ENCODE results near the gene CRYBA4. TPM values are rescaled to one million over a fixed set of nuclear protein-coding genes. Genes with fewer than 3 reads are reported as not detected.

The CRYBA4 gene
- total and polyA plus RNA-seq, 11 donors: not detected

GRCh38 chr22:26650722-26651421 is 29.1 kb downstream of the CRYBA4 start:
- DNase-seq: no peak
- ATAC-seq: no peak
- Histone ChIP-seq H3K4me1 (peaks cover 0 to 22% (median 0%) of the 10 kb centered on the region in 12 donors), H3K4me3 (no peak overlapping the region), H3K27ac (no peak overlapping the region), H3K27me3 (peaks cover 0 to 52% (median 12%) of the 10 kb centered on the region in 9 donors), H3K36me3 (no peaks in the 10 kb centered on the region), H3K9me3 (no peaks in the 10 kb centered on the region)
- TF ChIP-seq CTCF (IDR thresholded peaks at IDR 0.05) (no peak), POLR2A (IDR thresholded peaks at IDR 0.05) (no peak)
- intact Hi-C loops (cut with DNase I): loop anchor here in 1 of 10 donors (5.0 kb wide), 1 partner anchor 149 kb away; no protein-coding TSS in a partner anchor
- WGBS, 4 donors: 75 to 79% (median 78%) methylated on average over 6 of the region's 6 CpGs

- intact Hi-C loops (cut with DNase I): loop anchor here in 1 of 10 donors (5.0 kb wide), 1 partner anchor 150 kb away; no protein-coding TSS in a partner anchor
- Histone ChIP-seq H3K4me1 (peaks cover 0 to 22% (median 0%) of the 10 kb centered on the region in 12 donors), H3K27ac (no peak overlapping the region), H3K4me3 (no peak overlapping the region), H3K36me3 (no peaks in the 10 kb centered on the region), H3K9me3 (no peaks in the 10 kb centered on the region), H3K27me3 (peaks cover under 1 to 56% (median 14%) of the 10 kb centered on the region in 9 donors)
- DNase-seq (no peak), ATAC-seq (no peak)
- WGBS, 4 donors: 77 to 81% (median 79%) methylated on average over 10 of the region's 10 CpGs
- TF ChIP-seq POLR2A (IDR thresholded peaks at IDR 0.05): no peak
- no peak for TF ChIP-seq CTCF (IDR thresholded peaks at IDR 0.05)
Observed at GRCh38 chr22:26651815-26652214, 30.1 kb downstream of the CRYBA4 start.

GRCh38 chr22:26656891-26657851 is 35.4 kb downstream of the CRYBA4 start, which contains the start of gene MIAT:
Gene MIAT (plus strand): TSS chr22:26657588.
- 2 to 8% (median 2%) methylated on average over 31 to 62 of the region's 62 CpGs for WGBS, 4 donors
- H3K27ac ChIP-seq: no peak within 1 kb of the TSS
- DNase-seq: peak in 1 of 5 donors; percentile 71
- TF ChIP-seq POLR2A (IDR thresholded peaks at IDR 0.05) (no peak), CTCF (IDR thresholded peaks at IDR 0.05) (no peak)
- peak within 1 kb of the TSS in 11 of 12 donors; percentile 10 to 58 (median 26) for H3K4me3 ChIP-seq
- peak in 3 of 4 donors; percentile 26 to 46 (median 33) for ATAC-seq
- H3K4me1 ChIP-seq: peaks cover 3 to 26% (median 21%) of the 10 kb centered on the region in 12 donors
- intact Hi-C loops (cut with DNase I): no loop called here
- no peaks in the 10 kb centered on the region for H3K9me3 ChIP-seq
- H3K27me3 ChIP-seq: peaks cover 20 to 74% (median 36%) of the 10 kb centered on the region in 9 donors
- H3K36me3 ChIP-seq: no peaks in the 10 kb centered on the region
